Stimulated activated CD8-positive, alpha-beta memory T cell treated with anti-CD3 and anti-CD28 coated beads, Interleukin-4, amount 100 ng/mL, for 1 hour (primary cell): ENCODE results near the gene FOXA3.
A peak's percentile ranks its signal among the peaks of the same experiment; 100 is the strongest.
"Not testable (repeated sequence)": the region's sequence is repeated elsewhere in the genome, so short reads cannot be mapped to it uniquely, and the experiment has no call there.

Experiments
- DNase-seq, 2 donors: peaks; one replicate each; pipeline ENCODE4 v3.0.0-alpha.2; 2020; ENCODE audit warnings: low read depth in 2 of 2, low spot score in 1 of 2

Gene FOXA3

GRCh38 chr19:45827459-45828093, 36.5 kb upstream of the FOXA3 start:
- DNase-seq = no peak

GRCh38 chr19:45828523-45828922, 35.6 kb upstream of the FOXA3 start:
- no peak for DNase-seq

DNA sequence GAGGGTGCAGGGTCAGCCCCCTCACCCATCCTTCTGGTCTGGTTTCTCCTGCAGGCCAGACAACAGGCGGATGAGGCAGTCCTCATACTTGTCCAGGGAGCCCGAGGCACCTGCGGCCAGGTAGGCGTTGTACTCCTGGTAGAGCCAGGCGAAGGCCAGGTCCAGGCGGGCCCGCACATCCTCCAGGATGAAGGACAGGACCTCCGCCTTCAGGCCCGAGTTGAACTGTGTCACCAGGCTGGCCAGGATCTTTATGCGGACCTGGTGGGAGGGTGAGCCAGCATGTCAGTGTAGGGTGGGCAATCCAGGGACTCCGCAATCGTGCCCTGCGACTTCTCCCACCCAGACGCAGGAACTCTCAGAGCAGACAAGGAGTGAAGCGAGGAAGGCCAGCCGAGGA, 35.2 kb upstream of the FOXA3 start:
- DNase-seq = no peak

DNA sequence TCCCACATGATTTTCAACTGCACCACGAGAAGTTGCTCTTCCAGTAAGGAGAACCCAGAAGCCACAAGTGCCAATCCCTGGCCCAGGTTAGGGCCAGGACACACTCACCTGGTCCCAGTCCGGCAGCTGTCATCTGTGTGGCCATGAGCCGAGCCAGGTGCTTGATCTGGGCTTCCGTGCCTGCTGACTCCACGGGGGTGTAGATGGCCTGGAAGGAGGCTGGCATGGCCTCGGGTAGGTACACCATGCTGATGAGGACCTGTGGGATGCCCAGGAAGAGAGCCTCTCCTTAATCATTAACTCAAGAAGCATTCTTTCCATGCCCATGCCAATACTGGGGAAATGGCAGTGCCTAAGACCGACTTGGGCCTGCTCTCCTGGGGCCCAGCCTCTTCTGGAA, 29.2 kb upstream of the FOXA3 start:
- DNase-seq = no peak

GRCh38 chr19:45842198-45842597, 21.9 kb upstream of the FOXA3 start:
- DNase-seq = no peak

DNA sequence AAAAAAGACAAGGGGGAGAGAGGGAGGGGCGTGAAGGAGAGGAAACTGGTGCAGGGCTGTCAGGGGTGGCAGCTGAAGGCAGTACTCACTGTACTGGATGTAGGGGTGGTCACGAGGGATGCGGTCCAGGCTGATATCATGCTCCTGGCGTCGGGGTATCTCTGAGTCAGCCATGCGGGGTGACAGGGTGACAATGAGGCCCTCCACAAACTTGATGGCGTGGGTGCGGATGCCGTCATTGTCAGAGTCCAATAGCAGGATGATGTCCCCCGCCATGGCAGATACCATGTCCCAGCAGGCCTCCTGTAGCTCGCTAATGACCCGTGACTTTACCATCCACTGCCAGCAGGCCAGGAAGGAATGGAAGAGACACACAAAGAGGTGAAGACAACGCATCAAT, 16.5 kb upstream of the FOXA3 start:
- no peak for DNase-seq

DNA sequence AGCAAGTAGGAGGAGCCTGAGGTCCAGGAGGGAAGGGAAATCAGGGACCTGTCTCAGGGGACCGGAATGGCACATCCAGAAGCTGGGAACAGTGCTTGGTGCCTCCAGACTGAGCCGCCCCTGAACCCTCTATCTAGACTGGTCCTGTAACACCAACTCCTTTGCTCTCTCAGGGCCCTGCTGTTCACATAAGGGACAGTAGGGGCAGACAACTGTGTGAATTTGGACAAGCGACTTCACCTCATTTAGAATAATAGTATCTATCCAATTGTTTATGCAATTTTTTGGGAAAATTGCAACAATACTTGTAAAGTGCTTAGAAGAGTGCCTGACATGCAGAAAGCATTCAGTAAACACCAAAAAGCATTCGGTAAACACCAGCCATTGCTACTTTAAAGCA, 15.2 kb upstream of the FOXA3 start:
- no peak for DNase-seq

- no peak for DNase-seq
Measured at GRCh38 chr19:45852145-45852750, 11.9 kb upstream of the FOXA3 start.

DNA sequence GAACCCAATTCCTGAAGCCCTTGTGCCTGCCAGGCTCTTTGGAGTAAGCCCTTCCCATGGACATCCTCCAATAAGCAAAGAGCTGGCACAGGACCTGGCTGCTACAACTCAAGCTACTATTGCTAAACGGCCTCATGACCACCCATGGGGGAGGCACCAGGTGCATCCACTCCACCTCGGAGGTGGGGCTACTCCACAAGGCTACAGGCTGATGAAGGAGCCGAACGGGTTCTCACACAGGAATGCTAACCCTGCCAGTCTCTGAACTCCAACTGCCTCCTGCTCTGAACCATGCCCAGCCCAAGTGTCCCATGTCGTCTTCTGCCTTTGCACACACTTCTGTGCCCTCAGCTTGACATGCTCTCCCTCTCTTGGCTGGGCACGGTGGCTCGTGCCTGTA, 11.1 kb upstream of the FOXA3 start:
- no peak for DNase-seq

- no peak for DNase-seq
Measured at GRCh38 chr19:45854167-45854778, 9.9 kb upstream of the FOXA3 start.

DNA sequence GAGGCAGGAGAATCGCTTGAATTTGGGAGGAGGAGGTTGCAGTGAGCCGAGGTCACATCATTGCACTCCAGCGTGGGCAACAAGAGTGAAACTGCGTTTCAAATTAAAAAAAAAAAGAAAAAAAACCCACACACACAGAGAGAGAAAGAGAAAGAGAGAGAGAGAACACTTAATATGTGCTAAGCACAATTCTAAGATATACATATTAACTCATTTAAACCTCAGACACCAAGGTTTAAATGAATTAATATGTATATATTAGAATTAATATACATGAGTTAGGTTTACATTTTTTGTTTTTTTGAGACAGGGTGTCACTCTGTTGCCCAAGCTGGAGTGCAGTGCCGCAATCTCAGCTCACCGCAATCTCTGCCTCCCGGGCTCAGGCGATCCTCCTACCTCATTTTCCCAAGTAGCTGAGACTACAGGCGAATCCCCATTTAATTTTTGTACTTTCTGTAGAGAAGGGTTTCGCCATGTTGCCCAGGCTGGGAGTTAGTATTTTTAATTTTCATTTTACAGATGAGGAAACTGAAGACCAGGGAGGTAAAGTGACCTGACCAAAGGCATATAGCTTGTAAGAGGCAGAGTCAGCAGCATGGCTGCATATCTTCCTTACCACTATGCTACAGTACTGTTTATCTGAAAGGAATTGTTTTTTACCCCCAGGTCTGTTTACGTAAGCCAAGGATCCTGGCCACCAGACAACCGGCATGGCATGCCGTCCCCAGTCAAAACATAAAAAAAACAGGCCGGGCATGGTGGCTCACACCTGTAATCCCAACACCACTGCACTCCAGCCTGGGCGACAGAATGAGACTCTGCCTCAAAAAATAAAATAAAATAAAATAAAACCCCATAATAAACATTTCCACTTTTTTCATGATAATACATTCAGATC, 3.5 kb upstream of the FOXA3 start:
- no peak for DNase-seq

GRCh38 chr19:45862271-45862563, 1.9 kb upstream of the FOXA3 start:
- DNase-seq = no peak

- DNase-seq = peak; percentile 95 to 98
Measured at GRCh38 chr19:45862564-45863334, 1.4 kb upstream of the FOXA3 start, which contains the start of gene SYMPK. TSS of gene SYMPK (minus strand) at chr19:45863147. CDS start at chr19:45854495, 8,652 bp downstream.

GRCh38 chr19:45863335-45863839, 739 bp upstream of the FOXA3 start:
- DNase-seq = no peak

- no peak for DNase-seq
Measured at GRCh38 chr19:45864629-45865082, 530 bp downstream of the FOXA3 start.

- no peak for DNase-seq
Measured at GRCh38 chr19:45865269-45865948, 1.3 kb downstream of the FOXA3 start.

DNA sequence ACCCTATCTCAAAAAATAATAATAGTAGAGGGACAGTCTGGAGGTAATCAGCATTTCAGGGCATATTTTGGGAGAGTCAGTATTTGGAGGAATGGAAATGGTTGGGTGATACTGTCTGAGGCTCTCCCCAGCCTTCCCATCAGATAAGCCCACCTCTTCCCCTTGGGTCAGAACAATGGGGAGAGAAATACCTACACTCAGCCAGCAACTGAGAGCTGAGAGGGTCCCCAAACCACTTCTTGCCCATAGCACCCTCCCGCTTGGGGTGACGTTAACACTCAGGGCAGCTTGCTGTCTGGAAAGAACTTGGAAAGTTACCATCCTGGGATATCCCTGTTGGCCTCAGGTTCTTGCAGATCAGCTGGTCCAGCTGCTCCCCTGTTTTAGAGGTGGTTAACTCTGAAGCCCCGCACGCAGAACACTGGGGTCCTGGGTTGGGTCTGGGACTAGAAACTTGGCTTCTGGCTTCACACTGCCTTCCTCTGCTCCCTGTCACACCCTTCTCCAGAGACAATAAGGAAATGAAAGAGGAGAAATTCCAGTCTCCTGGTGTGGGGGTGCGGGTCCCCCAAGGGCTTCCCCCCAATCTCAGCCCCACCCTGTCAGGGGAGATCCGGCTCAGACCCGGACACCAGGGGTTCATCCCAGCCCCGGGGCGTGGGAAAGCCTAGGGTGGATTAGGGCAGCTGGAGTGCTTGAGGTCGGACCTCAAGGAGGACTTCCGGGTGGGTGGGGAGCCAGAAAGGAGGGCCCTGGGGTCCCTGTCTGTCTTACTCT, 2.5 kb downstream of the FOXA3 start:
- DNase-seq = no peak

DNA sequence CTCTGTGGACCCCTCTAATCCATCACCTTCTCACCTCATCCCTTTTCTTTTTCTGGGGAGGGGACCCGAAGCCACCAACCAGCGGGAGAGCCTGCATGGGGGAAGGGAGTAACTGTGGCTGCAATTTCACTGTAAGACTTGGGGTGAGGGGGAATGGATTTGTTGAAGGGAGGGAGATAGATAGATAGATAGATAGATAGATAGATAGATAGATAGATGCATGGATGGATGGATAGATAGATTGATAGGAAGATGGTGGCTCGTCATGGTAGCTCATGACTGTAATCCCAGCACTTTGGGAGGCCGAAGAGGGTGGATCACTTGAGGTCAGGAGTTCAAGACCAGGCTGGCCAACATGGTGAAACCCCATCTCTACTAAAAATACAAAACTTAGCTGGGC, 3.1 kb downstream of the FOXA3 start:
- DNase-seq = not testable (repeated sequence)

DNA sequence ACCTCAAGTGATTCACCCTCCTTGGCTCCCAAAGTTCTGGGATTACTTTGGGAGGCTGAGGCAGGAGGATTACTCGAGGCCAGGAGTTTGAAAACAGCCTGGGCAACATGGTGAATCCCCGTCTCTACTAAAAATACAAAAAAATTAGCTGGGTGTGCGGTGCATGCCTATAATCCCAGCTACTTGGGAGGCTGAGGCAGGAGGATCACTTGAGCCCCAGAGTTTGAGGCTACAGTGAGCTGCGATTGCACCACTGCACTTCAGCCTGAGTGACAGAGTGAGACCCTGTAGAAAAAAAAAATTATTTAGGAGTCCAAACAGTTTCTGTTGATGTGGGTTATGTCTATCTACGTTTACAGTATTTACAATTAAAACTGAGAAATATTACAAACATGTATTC, 6.7 kb downstream of the FOXA3 start:
- DNase-seq = no peak
